Nephron (organoid): ENCODE results near the gene FNBP1.

Source experiments
- H3K27ac Mint-ChIP-seq, 3 experiments: 2 replicates each; pipeline ENCODE4 v1.8.0; 2020; ENCODE audit warnings: mixed read lengths in 3 of 3, mild to moderate bottlenecking in 2 of 3, moderate library complexity in 1 of 3
- H3K27me3 Mint-ChIP-seq: 2 replicates; pipeline ENCODE4 v1.8.0; 2021; ENCODE audit warnings: low read depth, mild to moderate bottlenecking, moderate library complexity, mixed read lengths
- H3K36me3 Mint-ChIP-seq: 2 replicates; pipeline ENCODE4 v1.8.0; 2020; ENCODE audit warnings: low read depth, mixed read lengths
- H3K4me1 Mint-ChIP-seq: 2 replicates; pipeline ENCODE4 v1.8.0; 2020; ENCODE audit warnings: mixed read lengths
- H3K4me3 Mint-ChIP-seq, 3 experiments: 2 replicates each; pipeline ENCODE4 v1.8.0; 2020; ENCODE audit warnings: mild to moderate bottlenecking in 3 of 3, mixed read lengths in 3 of 3, moderate library complexity in 2 of 3
- H3K9me3 Mint-ChIP-seq: 2 replicates; pipeline ENCODE4 v1.8.0; 2020; ENCODE audit warnings: mixed read lengths
- TF ChIP-seq, protein P1 (sequence below), 3 experiments: fragments of 200-600 bp; sonication (generic); IDR thresholded peaks; one replicate each; pipeline ENCODE4 v1.5.0; 2021; ENCODE audit warnings: antibody characterized with exemption in 3 of 3; ENCODE audit not compliant: unreplicated experiment in 3 of 3

FNBP1 gene

DNA sequence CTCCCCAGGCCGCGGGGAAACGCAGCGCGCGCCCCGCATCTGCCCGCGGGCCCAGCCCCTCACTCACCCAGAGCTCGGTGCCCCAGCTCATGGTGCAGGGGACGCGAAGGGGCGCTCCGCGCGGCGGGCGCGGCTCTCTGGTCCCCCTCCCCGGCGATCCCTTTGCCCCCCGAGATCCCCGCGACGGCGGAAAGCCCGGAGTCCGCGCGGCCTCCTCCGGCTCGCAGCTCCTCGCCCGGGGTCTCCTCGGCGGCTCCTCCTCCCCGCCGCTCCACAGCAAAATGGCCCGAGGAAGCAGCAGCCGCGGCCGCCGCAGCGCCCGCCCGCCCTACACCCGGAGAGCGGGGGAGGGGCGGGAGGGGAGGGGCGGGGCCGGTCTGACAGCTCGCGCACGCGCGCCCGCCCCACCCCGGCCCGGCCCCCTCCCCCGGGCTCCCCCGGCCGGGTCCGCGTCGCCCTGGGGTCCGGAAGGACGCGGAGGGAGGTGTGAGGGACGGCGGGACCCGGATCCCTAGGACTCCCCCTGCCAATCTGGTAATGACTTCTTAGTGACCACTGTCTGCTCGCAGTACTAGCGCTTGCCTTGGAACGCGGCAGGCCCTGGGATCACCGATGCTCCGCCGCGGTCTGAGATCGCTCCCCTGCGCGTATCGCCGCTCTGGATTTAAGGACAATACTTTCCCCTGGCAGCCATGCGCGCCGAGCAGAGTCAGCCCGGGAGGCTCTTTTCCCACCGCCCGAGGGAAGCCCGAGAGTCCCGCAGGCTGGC, at the start of gene FNBP1:
TSS of gene FNBP1 (minus strand) at position 305 of the 769 bp plus-strand sequence. CDS start at position 91, 214 bp downstream.
- H3K27ac Mint-ChIP-seq = peak within 1 kb of the TSS; percentile 92 to 97 (median 97)

DNA sequence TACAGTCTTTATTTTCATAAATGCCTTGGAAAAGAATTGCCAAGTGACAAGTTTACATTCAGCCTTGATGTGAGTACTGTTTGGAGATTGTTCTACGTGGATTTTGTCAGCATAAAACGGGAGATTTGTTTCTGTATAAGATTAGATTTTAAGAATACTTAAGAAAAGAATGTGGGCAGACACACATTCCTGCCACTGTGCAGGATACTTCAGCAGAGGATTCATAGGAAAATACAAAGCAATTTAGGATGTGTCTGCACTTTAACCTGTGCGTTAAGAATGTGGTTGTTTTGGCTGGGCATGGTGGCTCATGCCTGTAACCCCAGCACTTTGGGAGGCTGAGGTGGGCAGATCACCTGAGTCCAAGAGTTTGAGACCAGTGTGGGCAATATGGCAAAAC, 47.9 kb upstream of the FNBP1 start:
- Mint-ChIP-seq H3K27ac (no peak overlapping the region), H3K4me3 (no peak overlapping the region), H3K36me3 (peaks cover 67% of the 10 kb centered on the region), H3K9me3 (no peaks in the 10 kb centered on the region), H3K27me3 (no peaks in the 10 kb centered on the region), H3K4me1 (no peaks in the 10 kb centered on the region)
- TF ChIP-seq, protein P1, sequence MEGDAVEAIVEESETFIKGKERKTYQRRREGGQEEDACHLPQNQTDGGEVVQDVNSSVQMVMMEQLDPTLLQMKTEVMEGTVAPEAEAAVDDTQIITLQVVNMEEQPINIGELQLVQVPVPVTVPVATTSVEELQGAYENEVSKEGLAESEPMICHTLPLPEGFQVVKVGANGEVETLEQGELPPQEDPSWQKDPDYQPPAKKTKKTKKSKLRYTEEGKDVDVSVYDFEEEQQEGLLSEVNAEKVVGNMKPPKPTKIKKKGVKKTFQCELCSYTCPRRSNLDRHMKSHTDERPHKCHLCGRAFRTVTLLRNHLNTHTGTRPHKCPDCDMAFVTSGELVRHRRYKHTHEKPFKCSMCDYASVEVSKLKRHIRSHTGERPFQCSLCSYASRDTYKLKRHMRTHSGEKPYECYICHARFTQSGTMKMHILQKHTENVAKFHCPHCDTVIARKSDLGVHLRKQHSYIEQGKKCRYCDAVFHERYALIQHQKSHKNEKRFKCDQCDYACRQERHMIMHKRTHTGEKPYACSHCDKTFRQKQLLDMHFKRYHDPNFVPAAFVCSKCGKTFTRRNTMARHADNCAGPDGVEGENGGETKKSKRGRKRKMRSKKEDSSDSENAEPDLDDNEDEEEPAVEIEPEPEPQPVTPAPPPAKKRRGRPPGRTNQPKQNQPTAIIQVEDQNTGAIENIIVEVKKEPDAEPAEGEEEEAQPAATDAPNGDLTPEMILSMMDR (IDR thresholded peaks at IDR 0.05; ENCODE audit: unreplicated experiment in 3 of 3) = no peak

More for the DNA sequence above, at the start of gene FNBP1:
- no peaks in the 10 kb centered on the region for H3K36me3 Mint-ChIP-seq
- TF ChIP-seq, protein P1 (IDR thresholded peaks at IDR 0.05; ENCODE audit: unreplicated experiment in 3 of 3) = no peak
- H3K9me3 Mint-ChIP-seq = no peaks in the 10 kb centered on the region
- peak within 1 kb of the TSS; percentile 96 to 98 (median 98) for H3K4me3 Mint-ChIP-seq
- H3K27me3 Mint-ChIP-seq = peaks cover 3% of the 10 kb centered on the region
- H3K4me1 Mint-ChIP-seq = peaks cover 22% of the 10 kb centered on the region

DNA sequence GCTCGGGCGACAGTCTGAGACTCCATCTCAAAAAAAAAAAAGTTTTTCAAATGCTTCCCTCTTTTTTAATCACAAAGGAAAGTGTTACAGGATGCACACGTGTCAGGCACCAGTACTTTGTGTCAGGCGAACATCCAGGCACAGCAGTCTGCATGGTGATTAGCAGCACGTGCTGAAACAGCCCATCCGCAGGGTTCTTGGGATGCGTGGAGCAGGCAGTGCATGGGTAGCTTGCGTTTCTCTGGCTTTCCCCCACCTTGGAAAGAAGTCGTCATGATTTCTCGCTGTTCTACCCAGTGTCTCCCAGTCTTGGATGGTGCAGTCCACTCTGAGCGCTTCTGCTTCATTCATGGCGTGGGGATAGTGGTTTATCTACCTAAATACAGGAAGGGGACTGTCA, 46.2 kb upstream of the FNBP1 start:
- no peaks in the 10 kb centered on the region for H3K27me3 Mint-ChIP-seq
- no peak overlapping the region for H3K27ac Mint-ChIP-seq
- no peaks in the 10 kb centered on the region for H3K9me3 Mint-ChIP-seq
- no peaks in the 10 kb centered on the region for H3K4me1 Mint-ChIP-seq
- TF ChIP-seq, protein P1 (IDR thresholded peaks at IDR 0.05; ENCODE audit: unreplicated experiment in 3 of 3) = no peak
- no peak overlapping the region for H3K4me3 Mint-ChIP-seq
- peaks cover 64% of the 10 kb centered on the region for H3K36me3 Mint-ChIP-seq

DNA sequence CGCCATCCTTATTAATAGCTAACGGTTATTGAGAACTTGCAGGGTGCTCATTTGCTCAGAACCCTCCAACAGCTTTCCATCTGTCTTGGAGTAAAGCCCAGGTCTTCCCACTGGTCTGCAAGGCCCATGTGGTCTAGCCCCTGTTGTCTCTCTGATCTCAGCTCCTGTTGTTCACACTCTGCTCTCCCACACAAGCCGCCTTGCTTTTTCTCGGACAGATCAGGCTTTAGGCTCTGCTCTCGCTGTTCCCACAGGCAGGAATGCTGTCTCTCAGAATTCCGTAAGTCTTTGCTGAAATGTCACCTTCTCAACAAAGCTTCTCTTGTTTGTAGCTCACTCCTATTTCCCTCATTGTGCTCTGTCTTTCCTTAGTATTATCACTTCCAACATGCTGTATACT, 45.1 kb upstream of the FNBP1 start:
- H3K27me3 Mint-ChIP-seq = no peaks in the 10 kb centered on the region
- no peaks in the 10 kb centered on the region for H3K4me1 Mint-ChIP-seq
- H3K9me3 Mint-ChIP-seq = no peaks in the 10 kb centered on the region
- no peak overlapping the region for H3K27ac Mint-ChIP-seq
- peaks cover 60% of the 10 kb centered on the region for H3K36me3 Mint-ChIP-seq
- no peak overlapping the region for H3K4me3 Mint-ChIP-seq
- TF ChIP-seq, protein P1 (IDR thresholded peaks at IDR 0.05; ENCODE audit: unreplicated experiment in 3 of 3) = no peak

DNA sequence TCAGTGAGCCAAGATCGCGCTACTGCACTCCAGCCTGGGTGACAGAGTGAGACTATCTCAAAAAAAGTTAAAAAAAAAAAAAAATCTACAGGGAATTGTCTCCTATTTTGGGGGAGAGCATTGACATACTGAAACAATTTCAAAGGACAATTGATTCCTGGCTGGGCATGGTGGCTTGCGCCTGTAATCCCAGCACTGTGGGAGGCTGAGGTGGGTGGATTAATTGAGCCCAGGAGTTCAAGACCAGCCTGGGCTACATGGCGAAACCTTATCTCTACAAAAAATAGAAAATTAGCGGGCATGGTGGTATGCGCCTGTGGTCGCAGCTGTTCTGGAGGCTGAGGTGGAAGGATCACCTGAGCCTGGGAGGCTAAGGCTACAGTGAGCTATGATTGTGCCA, 41.3 kb upstream of the FNBP1 start:
- Mint-ChIP-seq H3K36me3 (peaks cover 53% of the 10 kb centered on the region), H3K27ac (no peak overlapping the region), H3K4me1 (no peaks in the 10 kb centered on the region), H3K27me3 (no peaks in the 10 kb centered on the region), H3K4me3 (no peak overlapping the region), H3K9me3 (no peaks in the 10 kb centered on the region)
- TF ChIP-seq, protein P1 (IDR thresholded peaks at IDR 0.05; ENCODE audit: unreplicated experiment in 3 of 3) = no peak

DNA sequence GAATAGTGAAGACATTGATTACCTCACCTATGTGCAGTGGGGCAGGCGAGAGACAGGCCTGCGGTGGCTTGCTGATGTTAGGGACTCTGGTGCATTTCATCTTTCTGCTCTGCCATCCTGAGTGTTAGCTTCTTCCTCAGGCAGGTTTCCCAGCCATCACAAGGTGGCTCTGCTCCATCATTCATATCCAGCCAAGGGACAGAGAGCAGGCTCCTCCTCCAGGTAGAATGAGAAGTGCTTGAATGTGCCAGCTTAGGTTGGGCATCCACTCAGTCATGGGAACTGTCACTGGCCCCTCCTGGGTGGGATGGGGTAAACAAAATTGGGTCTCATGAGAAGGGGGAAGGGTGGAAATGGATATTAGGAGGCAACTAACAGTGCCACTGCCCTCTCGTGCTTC, 35.6 kb upstream of the FNBP1 start:
- peaks cover 61% of the 10 kb centered on the region for H3K36me3 Mint-ChIP-seq
- H3K27ac Mint-ChIP-seq = no peak overlapping the region
- peaks cover 11% of the 10 kb centered on the region for H3K4me1 Mint-ChIP-seq
- no peaks in the 10 kb centered on the region for H3K27me3 Mint-ChIP-seq
- H3K4me3 Mint-ChIP-seq = no peak overlapping the region
- TF ChIP-seq, protein P1 (IDR thresholded peaks at IDR 0.05; ENCODE audit: unreplicated experiment in 3 of 3) = no peak
- no peaks in the 10 kb centered on the region for H3K9me3 Mint-ChIP-seq
